ENCODE data around the gene PVALEF. TPM values are rescaled to one million over a fixed set of nuclear protein-coding genes. Genes with fewer than 3 reads are reported as not detected.

Gene PVALEF
- total and polyA plus RNA-seq, 2 of the 8 experiments (the other 6 are each of a cell fraction or from before 2014, with no cell fraction given): 0.03 TPM; not detected in 1

DNA sequence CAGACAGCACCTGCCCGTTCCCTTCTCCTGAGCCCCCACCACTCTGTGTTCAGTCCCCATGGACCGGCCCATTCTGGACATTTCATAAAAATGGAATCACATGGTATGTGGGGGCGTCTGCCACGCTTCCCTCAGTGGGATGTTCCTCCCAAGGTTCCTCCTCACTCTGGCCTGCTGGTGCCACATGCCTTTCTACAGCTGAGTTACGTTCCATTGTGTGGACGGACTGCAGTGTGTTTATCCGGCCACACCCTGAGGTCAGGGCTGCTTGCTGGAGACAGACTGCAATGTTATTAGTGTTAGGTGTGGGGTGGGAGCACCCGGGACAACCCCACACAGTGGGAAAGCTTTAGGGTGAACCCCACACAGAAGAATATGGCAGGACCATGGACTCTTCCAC is 6.6 kb downstream of the PVALEF start:
- H3K4me2 ChIP-seq (ENCODE audit: insufficient read depth in 1 of 2, low read depth in 2 of 2, low read length in 2 of 2): no peak overlapping the region
- CTCF ChIA-PET (ENCODE audit: partially characterized antibody): interaction anchor here (1.1 to 1.5 kb wide), 4 partner anchors 12 to 52 kb away, joined by 3 read pairs; no protein-coding TSS in a partner anchor
- no peak for TF ChIP-seq SP1 (IDR thresholded peaks at IDR 0.05; ENCODE audit: low read depth, low read length)
- TF ChIP-seq JUN (IDR thresholded peaks at IDR 0.05; ENCODE audit: low read depth, low read length): no peak
- TF ChIP-seq, protein P1, sequence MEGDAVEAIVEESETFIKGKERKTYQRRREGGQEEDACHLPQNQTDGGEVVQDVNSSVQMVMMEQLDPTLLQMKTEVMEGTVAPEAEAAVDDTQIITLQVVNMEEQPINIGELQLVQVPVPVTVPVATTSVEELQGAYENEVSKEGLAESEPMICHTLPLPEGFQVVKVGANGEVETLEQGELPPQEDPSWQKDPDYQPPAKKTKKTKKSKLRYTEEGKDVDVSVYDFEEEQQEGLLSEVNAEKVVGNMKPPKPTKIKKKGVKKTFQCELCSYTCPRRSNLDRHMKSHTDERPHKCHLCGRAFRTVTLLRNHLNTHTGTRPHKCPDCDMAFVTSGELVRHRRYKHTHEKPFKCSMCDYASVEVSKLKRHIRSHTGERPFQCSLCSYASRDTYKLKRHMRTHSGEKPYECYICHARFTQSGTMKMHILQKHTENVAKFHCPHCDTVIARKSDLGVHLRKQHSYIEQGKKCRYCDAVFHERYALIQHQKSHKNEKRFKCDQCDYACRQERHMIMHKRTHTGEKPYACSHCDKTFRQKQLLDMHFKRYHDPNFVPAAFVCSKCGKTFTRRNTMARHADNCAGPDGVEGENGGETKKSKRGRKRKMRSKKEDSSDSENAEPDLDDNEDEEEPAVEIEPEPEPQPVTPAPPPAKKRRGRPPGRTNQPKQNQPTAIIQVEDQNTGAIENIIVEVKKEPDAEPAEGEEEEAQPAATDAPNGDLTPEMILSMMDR (IDR thresholded peaks at IDR 0.05; ENCODE audit: control extremely low read depth in 1 of 3, insufficient read depth in 1 of 3, low read depth in 1 of 3, low read length in 3 of 3): no peak
- no peak for TF ChIP-seq JUND (IDR thresholded peaks at IDR 0.05; ENCODE audit: low read length)
- TF ChIP-seq RAD21 (IDR thresholded peaks at IDR 0.05 in 1 of 2, conservative IDR thresholded peaks at IDR 0.05 in 1 of 2; ENCODE audit: low read depth in 2 of 2, low read length in 2 of 2): no peak
- TF ChIP-seq NANOG (IDR thresholded peaks at IDR 0.05; ENCODE audit: insufficient read depth, low read depth, low read length, poor library complexity, severe bottlenecking): no peak
- TF ChIP-seq, protein P2, sequence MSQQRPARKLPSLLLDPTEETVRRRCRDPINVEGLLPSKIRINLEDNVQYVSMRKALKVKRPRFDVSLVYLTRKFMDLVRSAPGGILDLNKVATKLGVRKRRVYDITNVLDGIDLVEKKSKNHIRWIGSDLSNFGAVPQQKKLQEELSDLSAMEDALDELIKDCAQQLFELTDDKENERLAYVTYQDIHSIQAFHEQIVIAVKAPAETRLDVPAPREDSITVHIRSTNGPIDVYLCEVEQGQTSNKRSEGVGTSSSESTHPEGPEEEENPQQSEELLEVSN (IDR thresholded peaks at IDR 0.05): no peak
- no peak for TF ChIP-seq ASH2L (IDR thresholded peaks at IDR 0.05; ENCODE audit: low read length)
- TF ChIP-seq KDM4A (IDR thresholded peaks at IDR 0.05; ENCODE audit: low read depth, low read length, severe bottlenecking): no peak
- TF ChIP-seq CTBP2 (IDR thresholded peaks at IDR 0.05; ENCODE audit: borderline replicate concordance, insufficient read depth, insufficient read length, low read length): no peak

More for the DNA sequence above, 6.6 kb downstream of the PVALEF start:
- peaks cover 0 to 4% of the 10 kb centered on the region in 2 experiments; a peak in 2 of 4 replicates for H3K79me2 ChIP-seq (ENCODE audit: control insufficient read depth in 1 of 2, insufficient read depth in 2 of 2, low read length in 2 of 2)
- no peak overlapping the region for H3K14ac ChIP-seq (ENCODE audit: insufficient read length)
- peaks cover 0 to 2% (median 1%) of the 10 kb centered on the region in 4 experiments; a peak in 2 of 7 replicates for H3K27me3 ChIP-seq (replicated peaks in 1 of 4; ENCODE audit: control insufficient read depth in 3 of 4, extremely low read depth in 1 of 4, insufficient read depth in 3 of 4, low read length in 3 of 4)
- H3K4me3 ChIP-seq (ENCODE audit: extremely low read depth in 1 of 4, insufficient read depth in 2 of 4, low read depth in 3 of 4, low read length in 4 of 4): no peak overlapping the region
- FAIRE-seq (no peak), DNase-seq (ENCODE audit: low read depth in 1 of 2, low spot score in 2 of 2) (no peak)
- no peak overlapping the region for H3K56ac ChIP-seq (replicated peaks; ENCODE audit: insufficient read length, low read depth, low read length)
- no peak overlapping the region for H2BK15ac ChIP-seq (ENCODE audit: low read length)
- H3K18ac ChIP-seq (ENCODE audit: extremely low read depth, low read length): no peak overlapping the region
- no peak overlapping the region for H2BK12ac ChIP-seq (ENCODE audit: low read depth, low read length)
- no peak overlapping the region for H3K9ac ChIP-seq (replicated peaks in 1 of 4; ENCODE audit: extremely low read depth in 1 of 4, low read depth in 3 of 4, low read length in 3 of 4)
- no peak overlapping the region for H3K23ac ChIP-seq (ENCODE audit: insufficient read length)
- H3K36me3 ChIP-seq (ENCODE audit: control insufficient read depth in 2 of 4, insufficient read depth in 4 of 4, low read length in 3 of 4): no peaks in the 10 kb centered on the region; a peak in 1 of 8 replicates
- no peak overlapping the region for H4K91ac ChIP-seq (replicated peaks; ENCODE audit: insufficient read length, low read length)
- no peak overlapping the region for H2BK20ac ChIP-seq (ENCODE audit: low read length)
- no peak overlapping the region for H2BK5ac ChIP-seq (ENCODE audit: low read depth, low read length)
- peaks cover 6% of the 10 kb centered on the region for H3K23me2 ChIP-seq (ENCODE audit: low read depth, low read length)
- H2AFZ ChIP-seq (ENCODE audit: low read length): no peak overlapping the region
- POLR2A ChIA-PET (ENCODE audit: partially characterized antibody): interaction anchor here (1.2 to 1.3 kb wide), 2 partner anchors 9 to 38 kb away, joined by 3 read pairs; no protein-coding TSS in a partner anchor
- no peak overlapping the region for H4K8ac ChIP-seq (ENCODE audit: extremely low read depth, insufficient read depth, low read length)
- no peaks in the 10 kb centered on the region for H3K9me3 ChIP-seq (ENCODE audit: insufficient read depth in 2 of 2, low read depth in 1 of 2, low read length in 1 of 2)
- WGBS, 2 experiments (ENCODE audit: extremely low coverage in 1 of 2, insufficient coverage in 1 of 2, insufficient read length in 1 of 2, insufficient replicate concordance in 2 of 2, low coverage in 1 of 2, low lambda C conversion rate in 2 of 2, missing lambda C conversion rate in 1 of 2): 89% methylated on average over 8 of the region's 8 CpGs; no CpG with 5 or more reads in 1 of the 2 experiments
- H4K20me1 ChIP-seq (replicated peaks in 1 of 2; ENCODE audit: control insufficient read depth in 1 of 2, insufficient read depth in 2 of 2, low read length in 2 of 2): peaks cover 0 to 8% of the 10 kb centered on the region in 2 experiments
- H3K27ac ChIP-seq (ENCODE audit: low read depth, low read length): no peak overlapping the region
- no peak overlapping the region for H4K5ac ChIP-seq (ENCODE audit: insufficient read length, low read depth, low read length)
- no peak overlapping the region for H3K4ac ChIP-seq (replicated peaks; ENCODE audit: insufficient read length, low read depth, low read length)
- H2AK5ac ChIP-seq (ENCODE audit: low read depth, low read length): no peak overlapping the region
- no peaks in the 10 kb centered on the region for H3K4me1 ChIP-seq (replicated peaks in 1 of 4; ENCODE audit: control insufficient read depth in 3 of 4, insufficient read depth in 4 of 4, low read length in 3 of 4)
- no peak overlapping the region for H2BK120ac ChIP-seq (replicated peaks; ENCODE audit: low read depth, low read length)
- H3K79me1 ChIP-seq (ENCODE audit: low read depth, low read length): no peaks in the 10 kb centered on the region; the same call in 1 of the 2 replicates
